Mammary epithelial cell (primary cell): ENCODE data around the gene ANK3.

Experiments
- EZH2 ChIP-seq: IDR thresholded peaks from 2 replicates; pipeline ENCODE4 v1.6.1; 2012; ENCODE audit warnings: low read length, inconsistent platforms, borderline replicate concordance
- TF ChIP-seq, protein P1 (sequence below), 2 donors: IDR thresholded peaks in 1 of 2; conservative IDR thresholded peaks in 1 of 2; 2 replicates each; pipeline ENCODE4 v1.5.1; 2011 to 2012; ENCODE audit warnings: inconsistent platforms in 2 of 2, low read length in 2 of 2, mild to moderate bottlenecking in 2 of 2, control low read depth in 1 of 2, low read depth in 1 of 2; ENCODE audit not compliant: insufficient read depth in 1 of 2; ENCODE audit errors: extremely low read depth in 1 of 2

DNA sequence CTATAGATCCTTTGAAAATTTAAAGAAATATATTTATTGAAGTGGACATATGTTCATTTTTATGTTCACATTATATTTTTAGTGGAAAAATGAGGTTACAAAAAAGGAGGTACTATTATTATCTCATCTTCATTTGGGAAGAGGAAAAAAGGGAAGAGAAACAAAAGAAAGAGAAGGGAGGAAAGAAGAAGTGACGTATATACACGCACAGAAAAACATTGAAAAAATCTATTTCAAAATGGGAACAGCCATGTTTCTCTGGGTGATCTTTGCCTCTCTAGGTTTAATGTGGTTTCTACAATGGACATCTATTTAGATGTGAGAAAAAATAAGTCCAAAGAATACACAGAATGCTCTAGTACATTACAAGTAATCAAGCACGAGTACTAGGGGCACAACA is 14.8 kb downstream of the ANK3 start:
- TF ChIP-seq, protein P1, sequence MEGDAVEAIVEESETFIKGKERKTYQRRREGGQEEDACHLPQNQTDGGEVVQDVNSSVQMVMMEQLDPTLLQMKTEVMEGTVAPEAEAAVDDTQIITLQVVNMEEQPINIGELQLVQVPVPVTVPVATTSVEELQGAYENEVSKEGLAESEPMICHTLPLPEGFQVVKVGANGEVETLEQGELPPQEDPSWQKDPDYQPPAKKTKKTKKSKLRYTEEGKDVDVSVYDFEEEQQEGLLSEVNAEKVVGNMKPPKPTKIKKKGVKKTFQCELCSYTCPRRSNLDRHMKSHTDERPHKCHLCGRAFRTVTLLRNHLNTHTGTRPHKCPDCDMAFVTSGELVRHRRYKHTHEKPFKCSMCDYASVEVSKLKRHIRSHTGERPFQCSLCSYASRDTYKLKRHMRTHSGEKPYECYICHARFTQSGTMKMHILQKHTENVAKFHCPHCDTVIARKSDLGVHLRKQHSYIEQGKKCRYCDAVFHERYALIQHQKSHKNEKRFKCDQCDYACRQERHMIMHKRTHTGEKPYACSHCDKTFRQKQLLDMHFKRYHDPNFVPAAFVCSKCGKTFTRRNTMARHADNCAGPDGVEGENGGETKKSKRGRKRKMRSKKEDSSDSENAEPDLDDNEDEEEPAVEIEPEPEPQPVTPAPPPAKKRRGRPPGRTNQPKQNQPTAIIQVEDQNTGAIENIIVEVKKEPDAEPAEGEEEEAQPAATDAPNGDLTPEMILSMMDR (conservative IDR thresholded peaks at IDR 0.05 in 1 of 2, IDR thresholded peaks at IDR 0.05 in 1 of 2; ENCODE audit: extremely low read depth in 1 of 2, insufficient read depth in 1 of 2, low read depth in 1 of 2, low read length in 2 of 2), result no peak
- no peak for TF ChIP-seq EZH2
